GM12864 (cell line): ENCODE results near the gene GOPC.

Source experiments
- DNase-seq: peaks from one replicate; pipeline ENCODE4 v3.0.0-alpha.2; 2011; ENCODE audit warnings: low read depth
- H3K4me3 ChIP-seq: 2 replicates; pipeline ENCODE4 v1.5.1; 2011; ENCODE audit warnings: mild to moderate bottlenecking, low read depth, low read length, control low read depth
- CTCF ChIP-seq: IDR thresholded peaks from 2 replicates; pipeline ENCODE4 v1.5.1; 2011; ENCODE audit warnings: low read depth, mild to moderate bottlenecking, moderate library complexity, low read length, control low read depth, inconsistent platforms; ENCODE audit errors: missing control alignments

GOPC gene

DNA sequence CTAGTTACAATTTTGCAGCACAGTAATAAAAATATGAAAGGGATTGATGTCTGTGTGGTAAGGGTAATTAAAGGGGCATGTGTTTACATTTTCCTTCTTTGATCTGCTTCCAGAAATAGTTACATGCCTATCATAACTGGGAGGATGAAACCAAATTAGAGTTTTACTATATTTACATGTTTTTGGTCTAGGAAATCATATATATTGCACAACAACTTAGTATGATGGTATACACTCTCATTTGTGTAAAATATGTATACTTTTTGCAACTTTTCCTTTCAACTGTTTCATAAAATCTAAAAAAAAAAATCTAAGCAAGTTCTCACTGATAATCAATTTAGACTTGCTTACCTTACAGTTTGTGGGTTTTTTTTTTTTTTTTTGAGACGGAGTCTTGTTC, 87.7 kb downstream of the GOPC start:
- no peak for TF ChIP-seq CTCF
- no peak overlapping the region for H3K4me3 ChIP-seq
- no peak for DNase-seq

GRCh38 chr6:117513778-117514365, 88.4 kb downstream of the GOPC start:
- DNase-seq = no peak

GRCh38 chr6:117512987-117513573, 89.2 kb downstream of the GOPC start:
- TF ChIP-seq CTCF = no peak
- DNase-seq = no peak
- no peak overlapping the region for H3K4me3 ChIP-seq

More at GRCh38 chr6:117513778-117514365, 88.4 kb downstream of the GOPC start:
- no peak for TF ChIP-seq CTCF
- no peak overlapping the region for H3K4me3 ChIP-seq

DNA sequence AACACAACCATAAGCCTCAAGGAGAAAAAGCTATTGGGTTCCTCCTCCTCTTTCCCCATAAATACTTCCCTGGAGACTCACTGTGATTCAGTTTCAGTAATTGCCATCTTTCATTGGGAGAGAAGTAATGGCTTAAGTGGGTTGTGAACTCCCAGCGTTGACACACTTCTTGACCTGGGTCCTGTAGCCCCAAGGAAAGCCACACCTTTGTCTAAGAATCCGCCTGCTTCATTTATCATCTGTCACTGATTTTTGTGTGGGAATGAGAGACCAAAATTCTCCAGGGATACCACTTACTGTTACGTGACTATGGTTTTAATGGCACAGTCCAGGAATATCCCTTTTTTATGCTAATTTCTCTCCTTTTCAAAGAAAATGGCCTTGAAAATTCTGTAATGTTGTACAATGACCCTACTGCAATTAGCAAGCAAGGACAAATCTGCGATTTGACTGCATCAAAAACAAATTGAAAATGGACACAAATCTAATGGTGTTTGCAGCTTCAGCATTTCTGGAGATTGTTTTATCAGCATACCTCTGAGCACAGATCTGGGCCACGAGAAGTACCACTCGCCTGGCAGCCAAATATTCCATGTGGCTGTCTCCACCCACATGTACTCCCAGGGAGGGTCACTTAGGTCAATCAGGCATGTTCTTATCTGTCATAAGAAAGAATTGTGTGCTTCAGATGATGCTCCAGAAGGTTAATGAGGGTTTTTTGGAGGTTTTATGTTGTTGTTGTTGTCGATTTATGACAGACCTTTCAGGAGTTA, 90.1 kb downstream of the GOPC start:
- TF ChIP-seq CTCF = no peak
- H3K4me3 ChIP-seq = no peak overlapping the region
- no peak for DNase-seq
